Upper lobe of left lung (tissue), 6 donors: Measurements from ENCODE around the gene SLAIN1. TPM values are rescaled to one million over a fixed set of nuclear protein-coding genes. Genes with fewer than 3 reads are reported as not detected.
A peak's percentile ranks its signal among the peaks of the same experiment; 100 is the strongest.

ENCODE experiments used
- ATAC-seq, 2 donors: fragments of 200-7000 bp; cut with Tn5 transposase; one replicate each; pipeline ENCODE4 v1.9.1; 2022; ENCODE audit warnings: mild to moderate bottlenecking in 2 of 2, moderate library complexity in 2 of 2; ENCODE audit not compliant: low FRiP score in 2 of 2
- DNase-seq, 2 donors: peaks; one replicate each; pipeline ENCODE4 v3.0.0-alpha.2; 2019 to 2020
- H3K27ac ChIP-seq, 4 donors: fragments of 200-600 bp; sonication (generic); one replicate each; pipeline ENCODE4 v1.5.1; 2016 to 2019
- H3K27me3 ChIP-seq, 4 donors: fragments of 200-600 bp; sonication (generic); one replicate each; pipeline ENCODE4 v1.5.1; 2017 to 2019
- H3K36me3 ChIP-seq, 4 donors: fragments of 200-600 bp; sonication (generic); one replicate each; pipeline ENCODE4 v1.5.1; 2016 to 2019
- H3K4me1 ChIP-seq, 4 donors: fragments of 200-600 bp; sonication (generic); one replicate each; pipeline ENCODE4 v1.5.1; 2018 to 2019
- H3K4me3 ChIP-seq, 4 donors: fragments of 200-600 bp; sonication (generic); one replicate each; pipeline ENCODE4 v1.5.1; 2017 to 2019; ENCODE audit warnings: mild to moderate bottlenecking in 2 of 4, moderate library complexity in 1 of 4
- H3K9me3 ChIP-seq, 4 donors: fragments of 200-600 bp; sonication (generic); one replicate each; pipeline ENCODE4 v1.5.1; 2018 to 2019
- CTCF ChIP-seq, 6 experiments: fragments of 450-650 bp in 4 of 6; fragments of 200-600 bp in 2 of 6; sonication (generic) in 2 of 6; IDR thresholded peaks; one replicate each; pipeline ENCODE4 v1.5.1; 2016 to 2019; ENCODE audit warnings: antibody characterized with exemption in 6 of 6
- EP300 ChIP-seq, 4 donors: sonication (generic); formaldehyde crosslinking; IDR thresholded peaks; one replicate each; pipeline ENCODE4 v1.5.1; 2017; ENCODE audit warnings: antibody characterized with exemption in 4 of 4, control low read depth in 2 of 4
- POLR2A ChIP-seq, 4 donors: fragments of 450-650 bp; IDR thresholded peaks; one replicate each; pipeline ENCODE4 v1.5.1; 2016 to 2017; ENCODE audit warnings: antibody characterized with exemption in 4 of 4, mild to moderate bottlenecking in 2 of 4
- POLR2AphosphoS5 ChIP-seq, 2 donors: sonication (generic); formaldehyde crosslinking; IDR thresholded peaks; one replicate each; pipeline ENCODE4 v1.5.1; 2017; ENCODE audit warnings: antibody characterized with exemption in 2 of 2
- WGBS, 2 donors: methylation state at CpG; one replicate each; pipeline ENCODE4 v1.1.5; 2017 to 2018; 5-methylcytosine and 5-hydroxymethylcytosine counted together
- total RNA-seq, 6 donors: library from RNA; depleted of rRNA in 4 of 6; stranded (reverse); fragments of >200 nt in 4 of 6; gene quantifications; one replicate each; pipeline versions ENCODE4 v1.1.0 to v1.2.1, GENCODE V29; 2016 to 2021
- donor health status: DM: no; HTN: no; CAD: no; lungs with moderate emphysema.
- donor health status: DM: no; HTN: yes; CAD: no; lungs with severe emphysema.

Gene SLAIN1
- total RNA-seq, 6 donors from 2014 or later = 10.6 to 35.6 (median 21.4) TPM

DNA sequence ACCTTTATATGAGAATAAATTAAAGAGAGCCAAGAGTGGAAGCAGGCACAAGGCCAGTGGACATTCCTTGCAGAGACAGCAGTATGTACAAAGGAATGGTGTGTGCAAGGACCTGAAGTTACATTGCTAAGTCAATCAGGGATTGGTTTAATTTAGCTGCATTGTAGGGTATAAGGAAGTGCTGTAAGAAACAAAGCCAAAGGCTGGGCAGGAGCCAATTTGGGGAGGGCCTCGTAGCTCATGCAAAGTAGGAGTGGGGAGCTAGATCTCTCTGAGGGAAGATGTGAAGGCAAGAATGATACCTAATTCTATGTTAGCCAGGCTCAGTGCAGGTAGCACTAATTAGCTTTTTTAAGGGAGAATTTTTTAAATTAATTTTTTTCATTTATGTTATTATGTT lies 76.7 kb downstream of the SLAIN1 start:
- Histone ChIP-seq H3K36me3 (no peaks in the 10 kb centered on the region), H3K4me3 (no peak overlapping the region), H3K27ac (no peak overlapping the region), H3K9me3 (no peaks in the 10 kb centered on the region), H3K4me1 (no peaks in the 10 kb centered on the region), H3K27me3 (no peaks in the 10 kb centered on the region)
- TF ChIP-seq POLR2A (IDR thresholded peaks at IDR 0.05) (no peak), CTCF (IDR thresholded peaks at IDR 0.05) (no peak), POLR2AphosphoS5 (IDR thresholded peaks at IDR 0.05) (no peak), EP300 (IDR thresholded peaks at IDR 0.05) (no peak)
- ATAC-seq (no peak), DNase-seq (no peak)
- WGBS, 2 donors = 23 to 27% methylated on average over 1 of the region's 1 CpG

DNA sequence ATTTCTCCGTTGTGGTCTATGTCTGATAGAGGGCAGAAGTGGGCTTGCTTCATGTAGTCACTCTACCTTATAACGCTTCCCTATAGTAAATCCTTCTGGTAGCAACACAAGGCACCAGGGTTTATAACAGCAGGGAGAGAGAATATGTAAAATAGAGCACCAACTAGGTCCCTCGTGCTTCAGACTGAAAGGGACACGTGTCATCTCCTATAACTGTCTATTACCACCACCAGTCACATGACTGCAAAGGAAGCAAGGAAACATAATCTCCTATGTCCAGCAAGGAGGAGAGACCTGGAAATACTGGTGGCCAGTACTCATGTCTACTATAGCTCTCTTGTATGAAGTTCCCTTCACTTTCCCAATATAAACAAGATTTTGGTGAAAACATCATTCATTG lies 79.2 kb downstream of the SLAIN1 start:
- H3K27ac ChIP-seq = no peak overlapping the region
- no peak for TF ChIP-seq EP300 (IDR thresholded peaks at IDR 0.05)
- no peak for TF ChIP-seq POLR2AphosphoS5 (IDR thresholded peaks at IDR 0.05)
- no peak for TF ChIP-seq CTCF (IDR thresholded peaks at IDR 0.05)
- no peak for TF ChIP-seq POLR2A (IDR thresholded peaks at IDR 0.05)
- WGBS, 2 donors = 53 to 68% methylated on average over 4 of the region's 4 CpGs
- no peaks in the 10 kb centered on the region for H3K27me3 ChIP-seq
- H3K9me3 ChIP-seq = no peaks in the 10 kb centered on the region
- DNase-seq (no peak), ATAC-seq (no peak)
- H3K4me3 ChIP-seq = no peak overlapping the region
- H3K36me3 ChIP-seq = no peaks in the 10 kb centered on the region
- H3K4me1 ChIP-seq = peaks cover 7 to 12% (median 9%) of the 10 kb centered on the region in 4 donors

DNA sequence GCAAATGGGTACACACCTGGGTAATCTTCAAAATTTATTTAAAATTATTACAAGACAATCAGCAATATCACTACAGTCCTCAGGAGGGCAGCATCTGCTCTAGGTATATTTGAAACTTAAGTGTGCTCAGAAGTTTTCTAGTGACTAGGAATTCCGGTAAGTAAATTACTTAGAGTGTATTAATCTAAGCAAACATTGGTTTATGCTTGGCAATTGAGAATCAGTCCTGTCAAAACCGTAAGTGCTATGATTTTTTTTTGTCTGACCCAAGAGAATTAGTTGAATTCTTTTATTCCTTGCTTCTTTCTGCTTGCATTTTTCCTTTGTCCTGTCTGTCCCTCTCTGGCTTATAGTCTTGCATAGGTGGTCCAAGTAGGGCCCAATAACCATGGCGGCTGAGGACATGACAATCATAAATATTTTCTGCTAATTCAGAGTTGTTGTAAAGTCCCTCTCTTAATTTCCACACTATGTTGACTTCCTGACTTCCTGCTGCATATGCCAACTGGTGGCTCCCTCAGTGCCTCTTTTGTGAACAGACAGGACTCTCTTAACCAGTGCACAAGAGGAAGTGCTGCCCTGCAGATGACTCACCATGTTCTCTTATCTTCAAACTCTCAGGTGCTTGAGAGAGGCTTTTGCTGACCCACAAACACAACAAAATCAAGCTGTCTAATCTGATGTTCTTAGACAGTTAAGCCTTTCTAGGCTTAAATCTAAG lies 82.2 kb downstream of the SLAIN1 start:
- Histone ChIP-seq H3K4me1 (peaks cover 7 to 12% (median 9%) of the 10 kb centered on the region in 4 donors), H3K9me3 (no peaks in the 10 kb centered on the region), H3K27me3 (no peaks in the 10 kb centered on the region), H3K27ac (peak overlapping the region in 3 of 4 donors; percentile 7 to 67 (median 32)), H3K4me3 (no peak overlapping the region), H3K36me3 (no peaks in the 10 kb centered on the region)
- WGBS, 2 donors = 5 to 9% methylated on average over 3 of the region's 3 CpGs
- peak in 1 of 2 donors; percentile 20 for TF ChIP-seq POLR2AphosphoS5 (IDR thresholded peaks at IDR 0.05)
- no peak for TF ChIP-seq POLR2A (IDR thresholded peaks at IDR 0.05)
- peak in 1 of 4 donors; percentile 28 for TF ChIP-seq EP300 (IDR thresholded peaks at IDR 0.05)
- peak; percentile 43 to 78 (median 64) for TF ChIP-seq CTCF (IDR thresholded peaks at IDR 0.05)
- ATAC-seq (peak; percentile 86 to 87), DNase-seq (peak in 1 of 2 donors; percentile 83)

- Histone ChIP-seq H3K4me1 (peaks cover 7 to 12% (median 9%) of the 10 kb centered on the region in 4 donors), H3K4me3 (no peak overlapping the region), H3K9me3 (no peaks in the 10 kb centered on the region), H3K27ac (no peak overlapping the region), H3K36me3 (no peaks in the 10 kb centered on the region), H3K27me3 (no peaks in the 10 kb centered on the region)
- ATAC-seq (no peak), DNase-seq (no peak)
- TF ChIP-seq CTCF (IDR thresholded peaks at IDR 0.05) = no peak
- TF ChIP-seq POLR2A (IDR thresholded peaks at IDR 0.05) = no peak
- no peak for TF ChIP-seq EP300 (IDR thresholded peaks at IDR 0.05)
- TF ChIP-seq POLR2AphosphoS5 (IDR thresholded peaks at IDR 0.05) = no peak
Measured at GRCh38 chr13:77781808-77782207, 84.3 kb downstream of the SLAIN1 start.

DNA sequence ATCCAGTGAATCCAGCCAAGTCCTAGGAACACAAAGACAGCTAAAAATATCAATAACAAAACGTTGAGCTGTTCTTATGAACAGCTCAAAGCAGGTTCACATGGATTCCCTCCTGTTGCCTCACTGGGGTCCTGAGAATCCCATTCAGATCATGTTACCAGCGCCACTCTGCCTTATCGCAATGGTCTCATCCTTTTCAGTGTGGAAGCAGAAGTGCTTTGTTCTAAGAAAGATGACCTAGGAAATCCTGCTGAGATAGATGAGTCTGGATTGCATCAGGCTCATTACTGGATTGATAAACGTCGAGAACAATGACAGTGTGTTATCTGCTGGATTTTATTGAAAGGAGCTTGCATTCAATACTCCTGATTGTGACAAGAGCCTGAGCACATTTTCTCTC lies 87.0 kb downstream of the SLAIN1 start:
- TF ChIP-seq POLR2AphosphoS5 (IDR thresholded peaks at IDR 0.05) = no peak
- TF ChIP-seq CTCF (IDR thresholded peaks at IDR 0.05) = no peak
- TF ChIP-seq EP300 (IDR thresholded peaks at IDR 0.05) = no peak
- TF ChIP-seq POLR2A (IDR thresholded peaks at IDR 0.05) = no peak
- ATAC-seq (no peak), DNase-seq (no peak)
- H3K36me3 ChIP-seq = no peaks in the 10 kb centered on the region
- no peak overlapping the region for H3K27ac ChIP-seq
- 58 to 75% methylated on average over 5 of the region's 5 CpGs for WGBS, 2 donors
- H3K9me3 ChIP-seq = no peaks in the 10 kb centered on the region
- no peak overlapping the region for H3K4me3 ChIP-seq
- no peaks in the 10 kb centered on the region for H3K27me3 ChIP-seq
- H3K4me1 ChIP-seq = peaks cover 7 to 10% (median 9%) of the 10 kb centered on the region in 4 donors
